GM12878 (cell line): ENCODE data around the gene SAMD4A. TPM values are rescaled to one million over a fixed set of nuclear protein-coding genes. Genes with fewer than 3 reads are reported as not detected.

Experiments
- ATAC-seq: fragments of 200-7000 bp; cut with Tn5 transposase; 3 replicates; pipeline ENCODE4 v1.9.1; 2020; ENCODE audit warnings: mild to moderate bottlenecking, moderate library complexity
- BruUV-seq: library from RNA; stranded (reverse); fragments of 400-500 nt; replicated peaks from 2 replicates; lab custom pipeline; 2021; lab: Mats Ljungman, UMichigan
- CTCF ChIA-PET: fragments of 300-600 bp; sonication (Branson Sonifier 250); formaldehyde crosslinking; extraction: SDS; loops from one replicate; lab custom pipeline; 2021; ENCODE audit warnings: inconsistent platforms; lab: Yijun Ruan, JAX
- POLR2A ChIA-PET: fragments of 350-600 bp; formaldehyde crosslinking; extraction: SDS; loops from one replicate; lab custom pipeline; 2021; ENCODE audit warnings: inconsistent platforms; lab: Charles Lee
- RAD21 ChIA-PET: fragments of 300-600 bp; sonication (Branson Sonifier 250); formaldehyde crosslinking; loops from one replicate; lab custom pipeline; 2023; ENCODE audit warnings: antibody characterized with exemption; ENCODE audit not compliant: unreplicated experiment; lab: Charles Lee
- SMC1A ChIA-PET: fragments of 300-600 bp; sonication (Branson Sonifier 250); formaldehyde crosslinking; loops from one replicate; lab custom pipeline; 2023; ENCODE audit not compliant: unreplicated experiment, uncharacterized antibody; lab: Charles Lee
- DNase-seq: peaks from one replicate; pipeline ENCODE4 v3.0.0-alpha.2; 2011; ENCODE audit warnings: low read depth, low spot score
- FAIRE-seq: peaks from 3 replicates; lab custom pipeline; 2011; peaks lifted over from hg19 to GRCh38; lab: Jason Lieb, UNC
- H2AFZ ChIP-seq: 2 replicates; pipeline ENCODE4 v1.6.0; 2011; ENCODE audit warnings: low read depth, low read length, control low read depth; ENCODE audit not compliant: control insufficient read depth
- H3K27ac ChIP-seq: 2 replicates; pipeline ENCODE4 v1.5.1; 2011; ENCODE audit warnings: control low read depth; ENCODE audit not compliant: control insufficient read depth, insufficient read depth
- H3K27me3 ChIP-seq, 2 experiments: replicated peaks in 1 of 2; 2 replicates each; pipeline versions ENCODE4 v1.6.0 to v1.6.1; 2011; ENCODE audit warnings: low read length in 1 of 2; ENCODE audit not compliant: control insufficient read depth in 2 of 2, insufficient read depth in 2 of 2
- H3K36me3 ChIP-seq, 2 experiments: 2 replicates each; pipeline ENCODE4 v1.5.1; 2011; ENCODE audit warnings: low read length in 1 of 2; ENCODE audit not compliant: control insufficient read depth in 2 of 2, insufficient read depth in 2 of 2
- H3K4me1 ChIP-seq: 2 replicates; pipeline ENCODE4 v1.6.1; 2011; ENCODE audit warnings: mild to moderate bottlenecking, low read length, moderate library complexity, mixed read lengths; ENCODE audit not compliant: control insufficient read depth, insufficient read depth
- H3K4me2 ChIP-seq: 2 replicates; pipeline ENCODE4 v1.6.0; 2011; ENCODE audit warnings: control low read depth; ENCODE audit not compliant: control insufficient read depth, insufficient read depth
- H3K4me3 ChIP-seq: fragments of 200-600 bp; sonication (generic); 2 replicates; pipeline ENCODE4 v1.5.1; 2016
- H3K79me2 ChIP-seq: 2 replicates; pipeline ENCODE4 v1.6.0; 2011; ENCODE audit warnings: low read length; ENCODE audit not compliant: control insufficient read depth, insufficient read depth
- H3K9ac ChIP-seq: 2 replicates; pipeline ENCODE4 v1.8.0; 2011; ENCODE audit warnings: low read length, control low read depth, mixed read lengths; ENCODE audit not compliant: control insufficient read depth, insufficient read depth
- H3K9me3 ChIP-seq: replicated peaks from 3 replicates; pipeline ENCODE4 v1.5.1; 2011; ENCODE audit warnings: mild to moderate bottlenecking, low read length; ENCODE audit not compliant: control insufficient read depth, insufficient read depth
- H4K20me1 ChIP-seq: 2 replicates; pipeline ENCODE4 v1.6.0; 2011; ENCODE audit not compliant: control insufficient read depth, insufficient read depth
- CEBPB ChIP-seq, 2 experiments: fragments of 150-350 bp in 1 of 2; IDR thresholded peaks; 2 replicates each; pipeline ENCODE4 v1.6.1; 2012 to 2014; ENCODE audit warnings: low read depth in 2 of 2, low read length in 2 of 2, borderline replicate concordance in 1 of 2, inconsistent platforms in 1 of 2
- CHD1 ChIP-seq: IDR thresholded peaks from 2 replicates; pipeline ENCODE4 v1.6.1; 2012; ENCODE audit warnings: low read depth, low read length, improper control_type of control experiment
- CHD2 ChIP-seq: IDR thresholded peaks from 2 replicates; pipeline ENCODE4 v1.6.1; 2011; ENCODE audit warnings: low read depth, low read length, improper control_type of control experiment, borderline replicate concordance
- CREM ChIP-seq: IDR thresholded peaks from 2 replicates; pipeline ENCODE4 v1.6.1; 2014; ENCODE audit warnings: antibody characterized with exemption, low read depth
- ESRRA ChIP-seq: IDR thresholded peaks from 2 replicates; pipeline ENCODE4 v1.6.1; 2012; ENCODE audit warnings: mild to moderate bottlenecking, low read length, improper control_type of control experiment
- HCFC1 ChIP-seq: fragments of 150-350 bp; IDR thresholded peaks from 2 replicates; pipeline ENCODE4 v1.6.1; 2014; ENCODE audit warnings: low read length
- HDGF ChIP-seq: fragments of 450-650 bp; IDR thresholded peaks from 2 replicates; pipeline ENCODE4 v1.6.1; 2016; ENCODE audit warnings: antibody characterized with exemption
- IKZF2 ChIP-seq, 2 experiments: fragments of 450-650 bp; IDR thresholded peaks; 2 replicates each; pipeline ENCODE4 v1.6.1; 2017; ENCODE audit warnings: mild to moderate bottlenecking in 2 of 2, moderate library complexity in 2 of 2
- KDM1A ChIP-seq: fragments of 200-600 bp; sonication (generic); IDR thresholded peaks from 2 replicates; pipeline ENCODE4 v1.6.1; 2016; ENCODE audit warnings: borderline replicate concordance
- MTA2 ChIP-seq: fragments of 450-650 bp; IDR thresholded peaks from 2 replicates; pipeline ENCODE4 v1.6.1; 2016; ENCODE audit warnings: low read depth, mild to moderate bottlenecking, moderate library complexity
- NFIC ChIP-seq: IDR thresholded peaks from 2 replicates; pipeline ENCODE4 v1.6.1; 2012; ENCODE audit warnings: low read depth, mild to moderate bottlenecking, inconsistent platforms, low read length, moderate library complexity
- NR2C2 ChIP-seq: IDR thresholded peaks from 2 replicates; pipeline ENCODE4 v1.6.1; 2011; ENCODE audit warnings: borderline replicate concordance, low read depth; ENCODE audit not compliant: control insufficient read depth, insufficient read length
- PAX8 ChIP-seq: fragments of 450-650 bp; IDR thresholded peaks from 2 replicates; pipeline ENCODE4 v1.6.1; 2017; ENCODE audit warnings: mild to moderate bottlenecking, moderate library complexity
- WGBS: methylation state at CpG from one replicate; pipeline ENCODE4 v1.1.6; 2016; ENCODE audit warnings: low lambda C conversion rate; ENCODE audit not compliant: insufficient replicate concordance, insufficient coverage; ENCODE audit errors: missing lambda C conversion rate; 5-methylcytosine and 5-hydroxymethylcytosine counted together
- in situ Hi-C: fragments of 300-500 bp; cut with MboI; formaldehyde crosslinking; loops from 9 replicates; pipeline ENCODE4 v1.14.3; 2018; ENCODE audit warnings: mixed read lengths
- intact Hi-C: fragments of 100-400 bp; cut with micrococcal nuclease; formaldehyde crosslinking; loops from one replicate; pipeline ENCODE4 v1.14.2; 2022; ENCODE audit not compliant: unreplicated experiment
- polyA plus RNA-seq, 11 experiments: library from polyadenylated mRNA; depleted of rRNA in 4 of 11; unstranded in 6 of 11; stranded (reverse) in 5 of 11; fragments of >200 nt; fragmentation: Nextera tagmentation in 4 of 11; fragmentation: Illumina TruSeq in 1 of 11; extraction: Ambion mirVana in 4 of 11; extraction: Trizol in 1 of 11; gene quantifications; 1 replicate in 1 of 11; 2 replicates in 10 of 11; pipeline versions ENCODE4 v1.2.1 to v1.2.3, GENCODE V29; 2011 to 2016; ENCODE audit warnings: inconsistent platforms in 2 of 11, missing spikeins in 2 of 11, low read depth in 1 of 11
- total RNA-seq, 4 experiments: library from RNA; depleted of rRNA in 3 of 4; stranded (reverse); fragments of >200 nt in 3 of 4; fragmentation: Illumina TruSeq in 1 of 4; extraction: Trizol in 1 of 4; gene quantifications; 2 replicates each; pipeline versions ENCODE4 v1.2.1 to v1.2.3, GENCODE V29; 2013 to 2021
- TF ChIP-seq, protein P1 (sequence below): IDR thresholded peaks from 2 replicates; pipeline ENCODE4 v1.6.1; 2012; ENCODE audit warnings: low read depth, low read length, improper control_type of control experiment
- TF ChIP-seq, protein P2 (sequence below): fragments of 450-650 bp; IDR thresholded peaks from 2 replicates; pipeline ENCODE4 v1.6.1; 2018; ENCODE audit warnings: borderline replicate concordance, mild to moderate bottlenecking; ENCODE audit not compliant: partially characterized antibody

SAMD4A gene
- total and polyA plus RNA-seq, 10 of the 15 experiments (the other 5 are each of a cell fraction or from before 2014, with no cell fraction given) = 0.05 to 0.56 (median 0.31) TPM

DNA sequence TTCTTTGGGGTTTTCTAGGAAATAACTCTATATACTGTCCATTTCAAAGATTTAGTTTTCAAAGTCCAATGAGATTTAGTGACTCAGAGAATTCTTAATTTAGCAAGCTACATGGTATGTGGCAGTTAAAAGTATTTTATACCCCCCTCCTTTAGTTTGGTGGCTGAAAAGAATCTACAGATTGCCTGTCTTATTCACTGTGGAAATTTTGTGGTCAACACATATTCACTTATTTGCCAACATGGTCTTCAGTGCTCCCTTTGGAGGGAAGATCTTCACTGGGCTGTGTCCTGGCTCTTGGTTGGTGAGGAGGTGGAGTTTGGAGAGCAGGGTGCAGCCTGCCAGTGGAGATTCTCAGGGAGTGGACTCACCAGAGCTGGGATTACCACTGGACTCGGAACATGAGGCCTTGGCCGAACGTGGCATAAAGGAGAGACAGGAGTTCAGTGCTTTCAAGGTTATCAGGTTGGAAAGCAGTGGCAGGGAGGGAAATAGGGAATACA, 39.8 kb downstream of the SAMD4A start:
- RAD21 ChIA-PET = no interaction called here
- SMC1A ChIA-PET = no interaction called here
- DNase-seq (no peak), ATAC-seq (no peak), FAIRE-seq (no peak)
- H2AFZ ChIP-seq = no peak overlapping the region
- no peaks in the 10 kb centered on the region for H3K36me3 ChIP-seq
- no peak overlapping the region for H3K9ac ChIP-seq
- TF ChIP-seq MTA2 (no peak), PAX8 (no peak), HCFC1 (no peak), HDGF (no peak), CEBPB (IDR thresholded peaks at IDR 0.05; ENCODE audit: borderline replicate concordance in 1 of 2, low read depth in 2 of 2, low read length in 2 of 2) (no peak), KDM1A (no peak), NR2C2 (no peak), CHD2 (no peak), CREM (no peak), CHD1 (no peak), IKZF2 (IDR thresholded peaks at IDR 0.05) (no peak), NFIC (no peak), ESRRA (no peak)
- TF ChIP-seq, protein P1, sequence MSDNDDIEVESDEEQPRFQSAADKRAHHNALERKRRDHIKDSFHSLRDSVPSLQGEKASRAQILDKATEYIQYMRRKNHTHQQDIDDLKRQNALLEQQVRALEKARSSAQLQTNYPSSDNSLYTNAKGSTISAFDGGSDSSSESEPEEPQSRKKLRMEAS = no peak
- TF ChIP-seq, protein P2, sequence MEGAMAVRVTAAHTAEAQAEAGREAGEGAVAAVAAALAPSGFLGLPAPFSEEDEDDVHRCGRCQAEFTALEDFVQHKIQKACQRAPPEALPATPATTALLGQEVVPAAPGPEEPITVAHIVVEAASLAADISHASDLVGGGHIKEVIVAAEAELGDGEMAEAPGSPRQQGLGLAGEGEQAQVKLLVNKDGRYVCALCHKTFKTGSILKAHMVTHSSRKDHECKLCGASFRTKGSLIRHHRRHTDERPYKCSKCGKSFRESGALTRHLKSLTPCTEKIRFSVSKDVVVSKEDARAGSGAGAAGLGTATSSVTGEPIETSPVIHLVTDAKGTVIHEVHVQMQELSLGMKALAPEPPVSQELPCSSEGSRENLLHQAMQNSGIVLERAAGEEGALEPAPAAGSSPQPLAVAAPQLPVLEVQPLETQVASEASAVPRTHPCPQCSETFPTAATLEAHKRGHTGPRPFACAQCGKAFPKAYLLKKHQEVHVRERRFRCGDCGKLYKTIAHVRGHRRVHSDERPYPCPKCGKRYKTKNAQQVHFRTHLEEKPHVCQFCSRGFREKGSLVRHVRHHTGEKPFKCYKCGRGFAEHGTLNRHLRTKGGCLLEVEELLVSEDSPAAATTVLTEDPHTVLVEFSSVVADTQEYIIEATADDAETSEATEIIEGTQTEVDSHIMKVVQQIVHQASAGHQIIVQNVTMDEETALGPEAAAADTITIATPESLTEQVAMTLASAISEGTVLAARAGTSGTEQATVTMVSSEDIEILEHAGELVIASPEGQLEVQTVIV = no peak
- H4K20me1 ChIP-seq = no peaks in the 10 kb centered on the region
- POLR2A ChIA-PET = no interaction called here
- 88% methylated on average over 3 of the region's 3 CpGs for WGBS
- no peaks in the 10 kb centered on the region for H3K27me3 ChIP-seq
- no peak overlapping the region for H3K4me3 ChIP-seq
- intact Hi-C loops = no loop called here
- H3K27ac ChIP-seq = no peak overlapping the region
- in situ Hi-C loops = no loop called here
- H3K4me2 ChIP-seq = no peak overlapping the region
- CTCF ChIA-PET = no interaction called here
- no peaks in the 10 kb centered on the region for H3K9me3 ChIP-seq
- no peaks in the 10 kb centered on the region for H3K79me2 ChIP-seq
- no TSS peak for BruUV-seq
- no peaks in the 10 kb centered on the region for H3K4me1 ChIP-seq
